ENCODE data around the gene TNNI2.

DNA sequence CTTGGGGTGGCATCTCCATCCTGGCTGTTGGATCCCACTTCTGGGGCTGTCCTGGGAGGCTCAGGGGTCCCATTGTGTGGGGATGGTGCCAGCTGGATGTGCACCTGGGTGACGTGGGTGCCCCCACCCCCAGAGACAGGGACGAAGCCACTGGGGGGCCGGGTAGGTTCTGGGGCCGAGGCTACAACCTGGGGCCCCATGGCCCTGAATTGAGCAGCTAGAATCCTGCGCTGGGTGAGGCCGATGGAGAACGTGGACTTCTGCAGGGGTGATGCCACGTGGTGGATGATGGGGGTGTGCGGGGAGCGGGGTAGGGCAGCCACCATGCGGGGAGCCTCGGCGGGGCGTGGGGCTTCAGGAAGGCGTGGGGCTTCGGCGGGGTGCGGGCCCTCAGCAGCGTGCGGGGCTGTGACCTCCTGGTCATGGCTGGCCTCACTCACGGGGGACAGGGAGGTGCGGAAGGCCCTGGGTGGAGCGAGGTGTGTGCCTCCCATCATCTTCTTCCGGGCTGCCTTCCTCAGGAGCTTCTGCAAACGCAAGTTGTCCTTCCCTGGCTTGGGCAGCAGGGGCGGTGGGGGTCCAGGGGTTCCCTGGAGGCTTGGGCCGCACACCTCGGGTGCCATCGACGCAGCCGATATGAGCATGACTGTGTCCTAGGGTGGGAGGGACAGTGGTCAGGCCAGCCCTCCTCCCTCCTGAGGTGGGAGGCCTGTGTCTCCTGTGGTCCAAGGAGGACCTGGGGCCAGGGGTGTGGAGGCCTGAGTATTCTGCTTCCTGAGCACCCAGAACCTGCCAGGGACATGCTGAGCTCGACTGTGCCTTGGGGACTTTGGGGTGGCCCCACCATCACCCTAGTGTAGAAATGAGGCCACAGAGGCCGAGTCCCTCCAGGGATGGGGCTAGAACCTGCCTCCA is 51.4 kb downstream of the TNNI2 start:
- TF ChIP-seq, protein P1, sequence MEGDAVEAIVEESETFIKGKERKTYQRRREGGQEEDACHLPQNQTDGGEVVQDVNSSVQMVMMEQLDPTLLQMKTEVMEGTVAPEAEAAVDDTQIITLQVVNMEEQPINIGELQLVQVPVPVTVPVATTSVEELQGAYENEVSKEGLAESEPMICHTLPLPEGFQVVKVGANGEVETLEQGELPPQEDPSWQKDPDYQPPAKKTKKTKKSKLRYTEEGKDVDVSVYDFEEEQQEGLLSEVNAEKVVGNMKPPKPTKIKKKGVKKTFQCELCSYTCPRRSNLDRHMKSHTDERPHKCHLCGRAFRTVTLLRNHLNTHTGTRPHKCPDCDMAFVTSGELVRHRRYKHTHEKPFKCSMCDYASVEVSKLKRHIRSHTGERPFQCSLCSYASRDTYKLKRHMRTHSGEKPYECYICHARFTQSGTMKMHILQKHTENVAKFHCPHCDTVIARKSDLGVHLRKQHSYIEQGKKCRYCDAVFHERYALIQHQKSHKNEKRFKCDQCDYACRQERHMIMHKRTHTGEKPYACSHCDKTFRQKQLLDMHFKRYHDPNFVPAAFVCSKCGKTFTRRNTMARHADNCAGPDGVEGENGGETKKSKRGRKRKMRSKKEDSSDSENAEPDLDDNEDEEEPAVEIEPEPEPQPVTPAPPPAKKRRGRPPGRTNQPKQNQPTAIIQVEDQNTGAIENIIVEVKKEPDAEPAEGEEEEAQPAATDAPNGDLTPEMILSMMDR (IDR thresholded peaks at IDR 0.05; ENCODE audit: poor library complexity), result no peak
- TF ChIP-seq EZH2phosphoT487 (IDR thresholded peaks at IDR 0.05; ENCODE audit: low read depth, severe bottlenecking, unreplicated experiment) (no peak), EZH2 (IDR thresholded peaks at IDR 0.05; ENCODE audit: borderline replicate concordance) (no peak)

Measured in hepatocyte (in vitro differentiated cells).